PC-3 (cell line): ENCODE measurements around the gene VEGFC. TPM values are rescaled to one million over a fixed set of nuclear protein-coding genes. Genes with fewer than 3 reads are reported as not detected.

Source experiments
- ATAC-seq: fragments of 200-7000 bp; cut with Tn5 transposase; 2 replicates; pipeline ENCODE4 v1.9.1; 2020; ENCODE audit warnings: mild to moderate bottlenecking, moderate library complexity
- BruUV-seq: library from RNA; stranded (reverse); fragments of 400-500 nt; replicated peaks from 2 replicates; lab custom pipeline; 2021; lab: Mats Ljungman, UMichigan
- CTCF ChIA-PET: fragments of 300-600 bp; sonication (Branson Sonifier 250); formaldehyde crosslinking; loops from one replicate; lab custom pipeline; 2022; ENCODE audit warnings: antibody characterized with exemption; lab: Charles Lee
- POLR2A ChIA-PET: fragments of 300-600 bp; sonication (Branson Sonifier 250); formaldehyde crosslinking; loops from one replicate; lab custom pipeline; 2022; ENCODE audit warnings: antibody characterized with exemption; ENCODE audit not compliant: unreplicated experiment; lab: Charles Lee
- DNase-seq: peaks from one replicate; pipeline ENCODE4 v3.0.0-alpha.2; 2015
- H2AFZ ChIP-seq: fragments of 300-600 bp; sonication (generic); 2 replicates; pipeline ENCODE4 v1.6.0; 2016; ENCODE audit warnings: antibody characterized with exemption, low read length
- H3F3A ChIP-seq: fragments of 300-600 bp; sonication (generic); one replicate; pipeline ENCODE4 v1.6.0; 2017; ENCODE audit warnings: antibody characterized with exemption, low read length, control low read depth, mild to moderate bottlenecking; ENCODE audit not compliant: unreplicated experiment
- H3K27ac ChIP-seq: fragments of 300-600 bp; sonication (generic); 2 replicates; pipeline ENCODE4 v1.5.1; 2016; ENCODE audit warnings: mild to moderate bottlenecking, low read length
- H3K27me3 ChIP-seq: fragments of 300-600 bp; sonication (generic); 2 replicates; pipeline ENCODE4 v1.6.1; 2016; ENCODE audit warnings: low read length, mixed read lengths
- H3K36me3 ChIP-seq: fragments of 300-600 bp; sonication (generic); 2 replicates; pipeline ENCODE4 v1.6.1; 2016; ENCODE audit warnings: low read depth, mixed run types, low read length, mixed read lengths
- H3K4me1 ChIP-seq: fragments of 300-600 bp; sonication (generic); 2 replicates; pipeline ENCODE4 v1.5.1; 2016; ENCODE audit warnings: low read length; ENCODE audit not compliant: insufficient read depth
- H3K4me2 ChIP-seq: fragments of 300-600 bp; sonication (generic); 2 replicates; pipeline ENCODE4 v1.6.0; 2016; ENCODE audit warnings: low read length
- H3K4me3 ChIP-seq: fragments of 300-600 bp; sonication (generic); 2 replicates; pipeline ENCODE4 v1.5.1; 2016; ENCODE audit warnings: mild to moderate bottlenecking, low read length, mixed read lengths
- H3K79me2 ChIP-seq: fragments of 300-600 bp; sonication (generic); 2 replicates; pipeline ENCODE4 v1.6.1; 2017; ENCODE audit warnings: low read length, mixed read lengths
- H3K9ac ChIP-seq: fragments of 300-600 bp; sonication (generic); 2 replicates; pipeline ENCODE4 v1.6.0; 2016; ENCODE audit warnings: mild to moderate bottlenecking, low read length
- H3K9me2 ChIP-seq: fragments of 300-600 bp; sonication (generic); replicated peaks from 2 replicates; pipeline ENCODE4 v1.6.1; 2016; ENCODE audit warnings: mixed run types, low read length, mixed read lengths
- H3K9me3 ChIP-seq: fragments of 300-600 bp; sonication (generic); 2 replicates; pipeline ENCODE4 v1.6.1; 2016; ENCODE audit warnings: low read length, mixed read lengths
- H4K20me1 ChIP-seq: fragments of 300-600 bp; sonication (generic); 2 replicates; pipeline ENCODE4 v1.6.1; 2016; ENCODE audit warnings: low read length, mixed read lengths
- EZH2 ChIP-seq: fragments of 300-600 bp; sonication (generic); IDR thresholded peaks from one replicate; pipeline ENCODE4 v1.6.1; 2017; ENCODE audit warnings: antibody characterized with exemption, mild to moderate bottlenecking, low read length; ENCODE audit not compliant: unreplicated experiment
- EZH2phosphoT487 ChIP-seq: fragments of 300-600 bp; sonication (generic); IDR thresholded peaks from 2 replicates; pipeline ENCODE4 v1.6.1; 2018; ENCODE audit warnings: mild to moderate bottlenecking, antibody characterized with exemption, low read length, borderline replicate concordance
- intact Hi-C: fragments of 100-400 bp; cut with micrococcal nuclease; formaldehyde crosslinking; loops from 2 replicates; pipeline ENCODE4 v1.9.0; 2023
- total RNA-seq: library from RNA; depleted of rRNA; stranded (reverse); fragments of >200 nt; gene quantifications from 2 replicates; pipeline ENCODE4 v1.2.3, GENCODE V29; 2014
- TF ChIP-seq, protein P1 (sequence below): fragments of 300-600 bp; sonication (generic); conservative IDR thresholded peaks from 2 replicates; pipeline ENCODE4 v1.5.1; 2017; ENCODE audit warnings: antibody characterized with exemption, low read depth, mild to moderate bottlenecking, low read length

VEGFC gene
- total RNA-seq, 1 experiment from 2014 or later, result 36.6 TPM

DNA sequence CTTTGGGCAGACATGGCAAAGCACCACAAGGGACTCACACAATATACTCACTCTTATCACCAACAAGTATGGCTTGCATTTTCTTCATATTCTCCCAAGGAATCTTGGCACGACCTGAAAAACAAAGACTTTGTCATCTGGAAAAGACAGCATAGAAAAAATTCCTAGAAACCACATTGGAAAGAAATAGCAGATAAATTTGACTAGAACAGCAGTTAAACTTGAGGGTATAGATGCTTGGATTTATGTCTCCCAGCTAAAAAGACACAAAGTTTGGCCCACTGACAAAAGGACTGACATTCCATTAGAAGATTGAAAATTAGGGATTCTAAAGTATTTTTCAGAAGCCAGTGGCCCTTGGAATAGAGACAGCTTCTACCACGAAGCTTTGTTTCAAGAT, 6.9 kb upstream of the VEGFC start:
- BruUV-seq, result no TSS peak
- CTCF ChIA-PET, result no interaction called here
- H3F3A ChIP-seq, result no peaks in the 10 kb centered on the region
- no peak overlapping the region for H2AFZ ChIP-seq
- POLR2A ChIA-PET, result no interaction called here
- no peaks in the 10 kb centered on the region for H4K20me1 ChIP-seq
- H3K4me2 ChIP-seq, result no peak overlapping the region
- no peaks in the 10 kb centered on the region for H3K27me3 ChIP-seq
- ATAC-seq, result no peak
- TF ChIP-seq EZH2, result no peak
- TF ChIP-seq EZH2phosphoT487, result no peak
- TF ChIP-seq, protein P1, sequence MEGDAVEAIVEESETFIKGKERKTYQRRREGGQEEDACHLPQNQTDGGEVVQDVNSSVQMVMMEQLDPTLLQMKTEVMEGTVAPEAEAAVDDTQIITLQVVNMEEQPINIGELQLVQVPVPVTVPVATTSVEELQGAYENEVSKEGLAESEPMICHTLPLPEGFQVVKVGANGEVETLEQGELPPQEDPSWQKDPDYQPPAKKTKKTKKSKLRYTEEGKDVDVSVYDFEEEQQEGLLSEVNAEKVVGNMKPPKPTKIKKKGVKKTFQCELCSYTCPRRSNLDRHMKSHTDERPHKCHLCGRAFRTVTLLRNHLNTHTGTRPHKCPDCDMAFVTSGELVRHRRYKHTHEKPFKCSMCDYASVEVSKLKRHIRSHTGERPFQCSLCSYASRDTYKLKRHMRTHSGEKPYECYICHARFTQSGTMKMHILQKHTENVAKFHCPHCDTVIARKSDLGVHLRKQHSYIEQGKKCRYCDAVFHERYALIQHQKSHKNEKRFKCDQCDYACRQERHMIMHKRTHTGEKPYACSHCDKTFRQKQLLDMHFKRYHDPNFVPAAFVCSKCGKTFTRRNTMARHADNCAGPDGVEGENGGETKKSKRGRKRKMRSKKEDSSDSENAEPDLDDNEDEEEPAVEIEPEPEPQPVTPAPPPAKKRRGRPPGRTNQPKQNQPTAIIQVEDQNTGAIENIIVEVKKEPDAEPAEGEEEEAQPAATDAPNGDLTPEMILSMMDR, result no peak
- H3K27ac ChIP-seq, result no peak overlapping the region
- no peak overlapping the region for H3K9ac ChIP-seq
- no peaks in the 10 kb centered on the region for H3K79me2 ChIP-seq
- no peak for DNase-seq
- no peaks in the 10 kb centered on the region for H3K9me3 ChIP-seq
- no peaks in the 10 kb centered on the region; the same call in 1 of the 2 replicates for H3K36me3 ChIP-seq
- H3K4me1 ChIP-seq, result peaks cover 22% of the 10 kb centered on the region
- no peaks in the 10 kb centered on the region for H3K9me2 ChIP-seq
- intact Hi-C loops, result no loop called here
- no peak overlapping the region for H3K4me3 ChIP-seq

DNA sequence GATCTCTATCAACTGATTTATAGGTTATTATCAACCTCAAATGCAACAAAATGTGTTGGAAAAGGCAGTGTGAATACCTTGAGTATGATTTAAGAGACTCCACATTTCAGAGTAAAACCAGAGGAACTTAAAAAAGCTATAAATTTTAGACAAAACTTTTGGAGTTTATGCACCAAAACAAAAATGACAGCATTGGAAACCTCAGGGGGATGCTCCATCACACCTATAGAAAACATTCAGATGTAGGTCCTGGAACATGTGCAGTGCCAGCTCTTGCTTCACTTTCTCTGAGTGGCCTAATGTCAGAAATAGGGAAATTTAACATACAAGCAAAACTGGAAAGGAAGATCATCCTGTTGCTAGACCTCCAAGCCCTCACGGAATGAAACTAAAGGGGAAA, 5.8 kb upstream of the VEGFC start:
- H3K27ac ChIP-seq, result no peak overlapping the region
- H3K27me3 ChIP-seq, result no peaks in the 10 kb centered on the region
- no peak overlapping the region for H3K9ac ChIP-seq
- ATAC-seq, result no peak
- no peaks in the 10 kb centered on the region for H4K20me1 ChIP-seq
- H3K9me3 ChIP-seq, result no peaks in the 10 kb centered on the region
- peaks cover 9% of the 10 kb centered on the region for H3F3A ChIP-seq
- no peak for DNase-seq
- no TSS peak for BruUV-seq
- no peaks in the 10 kb centered on the region for H3K9me2 ChIP-seq
- H3K4me1 ChIP-seq, result peaks cover 31% of the 10 kb centered on the region
- no peak overlapping the region for H2AFZ ChIP-seq
- intact Hi-C loops, result no loop called here
- H3K36me3 ChIP-seq, result no peaks in the 10 kb centered on the region; the same call in 1 of the 2 replicates
- TF ChIP-seq, protein P1, result no peak
- no peak for TF ChIP-seq EZH2
- H3K4me2 ChIP-seq, result no peak overlapping the region
- POLR2A ChIA-PET, result no interaction called here
- 0 out of 2 replicates have a peak, but pooled peaks cover 2% of the 10 kb centered on the region for H3K79me2 ChIP-seq
- CTCF ChIA-PET, result no interaction called here
- H3K4me3 ChIP-seq, result no peak overlapping the region

DNA sequence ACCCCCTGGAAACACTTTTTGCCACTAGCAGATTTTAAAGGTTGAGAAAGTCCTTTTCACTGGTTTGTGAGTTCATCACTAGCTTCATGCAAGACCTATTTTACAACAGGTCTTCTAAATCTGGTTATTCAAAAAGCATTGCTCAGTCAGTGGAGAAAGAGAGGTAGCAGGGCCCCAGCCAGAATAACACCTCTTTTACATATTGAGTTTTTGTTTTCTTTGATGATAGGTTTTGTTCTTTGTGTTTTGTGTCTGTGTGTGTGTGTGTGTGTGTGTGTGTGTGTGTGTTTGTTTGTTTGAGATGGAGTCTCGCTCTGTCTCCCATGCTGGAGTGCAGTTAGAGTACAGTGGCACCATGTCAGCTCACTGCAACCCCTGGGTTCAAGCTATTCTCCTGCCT, 2.7 kb upstream of the VEGFC start:
- Histone ChIP-seq H3K27me3 (no peaks in the 10 kb centered on the region), H3F3A (peaks cover 14% of the 10 kb centered on the region), H3K27ac (peak overlapping the region; percentile 100), H3K9me3 (no peaks in the 10 kb centered on the region), H3K4me3 (peak overlapping the region; percentile 63; the same call in 1 of the 2 replicates), H3K4me2 (peak overlapping the region; percentile 95), H3K9ac (peak overlapping the region; percentile 87), H4K20me1 (peaks cover 6% of the 10 kb centered on the region; the same call in 1 of the 2 replicates), H3K9me2 (no peaks in the 10 kb centered on the region), H2AFZ (peak overlapping the region; percentile 32; the same call in 1 of the 2 replicates), H3K36me3 (peaks cover 6% of the 10 kb centered on the region; the same call in 1 of the 2 replicates), H3K79me2 (peaks cover 29% of the 10 kb centered on the region), H3K4me1 (peaks cover 30% of the 10 kb centered on the region)
- intact Hi-C loops, result loop anchor here (2.0 kb wide), 1 partner anchor 107 kb away; no protein-coding TSS in a partner anchor
- ChIA-PET POLR2A (interaction anchor here (0.7 kb wide), 1 partner anchor 15 kb away, joined by 3 read pairs; no protein-coding TSS in a partner anchor), CTCF (interaction anchor here (1.1 kb wide), 1 partner anchor 252 kb away, joined by 4 read pairs; no protein-coding TSS in a partner anchor)
- DNase-seq (no peak), ATAC-seq (no peak)
- TF ChIP-seq, protein P1, result no peak
- TF ChIP-seq EZH2phosphoT487 (no peak), EZH2 (no peak)
- BruUV-seq, result no TSS peak
